ENCODE data around the gene DGKA. TPM values are rescaled to one million over a fixed set of nuclear protein-coding genes. Genes with fewer than 3 reads are reported as not detected.

Gene DGKA
- total RNA-seq, 4 donors from 2014 or later, result 101 to 268 (median 138) TPM

- no peaks in the 10 kb centered on the region for H3K27me3 ChIP-seq
- H3K4me3 ChIP-seq, result no peak overlapping the region
- H3K9me3 ChIP-seq, result no peaks in the 10 kb centered on the region
- TF ChIP-seq POLR2AphosphoS5 (IDR thresholded peaks at IDR 0.05) (no peak), EP300 (IDR thresholded peaks at IDR 0.05; ENCODE audit: low read depth) (no peak), POLR2A (IDR thresholded peaks at IDR 0.05) (no peak), CTCF (IDR thresholded peaks at IDR 0.05) (no peak)
- peaks cover 0 to 18% (median 15%) of the 10 kb centered on the region in 4 donors for H3K4me1 ChIP-seq
- H3K27ac ChIP-seq, result no peak overlapping the region
- peaks cover 0 to 56% (median 25%) of the 10 kb centered on the region in 4 donors for H3K36me3 ChIP-seq
- DNase-seq, result no peak
- in situ Hi-C loops (cut with MboI; ENCODE audit: low pct_ligation_motif_present in 1 of 4, low pct_unique_long_range_greater_than_20kb in 1 of 4, low sequenced_read_pairs in 3 of 4), result loop anchor here in 1 of 4 donors (10.0 kb wide), 1 partner anchor 51 kb away; the partner anchor contains the start of gene RPS26
- intact Hi-C loops (cut with DNase I; ENCODE audit: low total_unique reads), result no loop called here
- WGBS, 2 donors (ENCODE audit: low coverage in 1 of 2), result 83 to 91% methylated on average over 1 to 4 of the region's 4 CpGs
Measured at GRCh38 chr12:55993230-55993853, 62.4 kb downstream of the DGKA start.

- in situ Hi-C loops (cut with MboI; ENCODE audit: low pct_ligation_motif_present in 1 of 4, low pct_unique_long_range_greater_than_20kb in 1 of 4, low sequenced_read_pairs in 3 of 4), result loop anchor here in 1 of 4 donors (10.0 kb wide), 1 partner anchor 49 kb away; the partner anchor contains the start of gene RPS26
- peaks cover 0 to 41% (median 17%) of the 10 kb centered on the region in 4 donors for H3K36me3 ChIP-seq
Measured at GRCh38 chr12:55995366-55995765, 64.4 kb downstream of the DGKA start.

GRCh38 chr12:55996201-55996714 lies 65.3 kb downstream of the DGKA start:
- H3K4me3 ChIP-seq, result peak overlapping the region in 3 of 4 donors; percentile 55 to 67 (median 58)
- H3K4me1 ChIP-seq, result peaks cover 0 to 35% (median 23%) of the 10 kb centered on the region in 4 donors
- no peaks in the 10 kb centered on the region for H3K9me3 ChIP-seq
- 6 to 24% methylated on average over 7 to 14 of the region's 14 CpGs for whole genome bisulfite sequencing, 2 donors (ENCODE audit: low coverage in 1 of 2)
- H3K36me3 ChIP-seq, result peaks cover 0 to 32% (median 12%) of the 10 kb centered on the region in 4 donors
- peak; percentile 67 for DNase-seq
- in situ Hi-C loops (cut with MboI; ENCODE audit: low pct_ligation_motif_present in 1 of 4, low pct_unique_long_range_greater_than_20kb in 1 of 4, low sequenced_read_pairs in 3 of 4), result loop anchor here in 1 of 4 donors (10.0 kb wide), 1 partner anchor 49 kb away; the partner anchor contains the start of gene RPS26
- no peaks in the 10 kb centered on the region for H3K27me3 ChIP-seq
- TF ChIP-seq POLR2AphosphoS5 (IDR thresholded peaks at IDR 0.05) (peak in 1 of 3 donors; percentile 4), POLR2A (IDR thresholded peaks at IDR 0.05) (no peak), CTCF (IDR thresholded peaks at IDR 0.05) (peak; percentile 86 to 94 (median 89))
- H3K27ac ChIP-seq, result peak overlapping the region; percentile 87 to 92 (median 90)
- intact Hi-C loops (cut with DNase I; ENCODE audit: low total_unique reads), result no loop called here

More at GRCh38 chr12:55995366-55995765, 64.4 kb downstream of the DGKA start:
- TF ChIP-seq EP300 (IDR thresholded peaks at IDR 0.05; ENCODE audit: low read depth), result no peak
- no peak for TF ChIP-seq POLR2A (IDR thresholded peaks at IDR 0.05)
- no peak for TF ChIP-seq POLR2AphosphoS5 (IDR thresholded peaks at IDR 0.05)
- TF ChIP-seq CTCF (IDR thresholded peaks at IDR 0.05), result no peak
- Histone ChIP-seq H3K27me3 (no peaks in the 10 kb centered on the region), H3K9me3 (no peaks in the 10 kb centered on the region), H3K4me3 (no peak overlapping the region), H3K27ac (peak overlapping the region in 3 of 4 donors; percentile 87 to 90 (median 89)), H3K4me1 (peaks cover 0 to 27% (median 21%) of the 10 kb centered on the region in 4 donors)
- intact Hi-C loops (cut with DNase I; ENCODE audit: low total_unique reads), result no loop called here
- DNase-seq, result no peak
- WGBS, 2 donors (ENCODE audit: low coverage in 1 of 2), result 51 to 76% methylated on average over 4 to 8 of the region's 8 CpGs

- intact Hi-C loops (cut with DNase I; ENCODE audit: low total_unique reads), result no loop called here
- Histone ChIP-seq H3K9me3 (no peaks in the 10 kb centered on the region), H3K4me3 (peak within 1 kb of the TSS; percentile 54 to 67 (median 56)), H3K4me1 (peaks cover 0 to 40% (median 26%) of the 10 kb centered on the region in 4 donors), H3K36me3 (peaks cover 0 to 25% (median 9%) of the 10 kb centered on the region in 4 donors), H3K27me3 (no peaks in the 10 kb centered on the region), H3K27ac (peak within 1 kb of the TSS; percentile 87 to 92 (median 90))
- 0 to 3% methylated on average over 4 to 27 of the region's 27 CpGs for WGBS, 2 donors (ENCODE audit: low coverage in 1 of 2)
- peak; percentile 97 for DNase-seq
- in situ Hi-C loops (cut with MboI; ENCODE audit: low pct_ligation_motif_present in 1 of 4, low pct_unique_long_range_greater_than_20kb in 1 of 4, low sequenced_read_pairs in 3 of 4), result loop anchor here in 1 of 4 donors (10.0 kb wide), 1 partner anchor 48 kb away; the partner anchor contains the start of gene RPS26
- TF ChIP-seq POLR2AphosphoS5 (IDR thresholded peaks at IDR 0.05) (peak; percentile 76 to 90 (median 83)), CTCF (IDR thresholded peaks at IDR 0.05) (no peak), EP300 (IDR thresholded peaks at IDR 0.05; ENCODE audit: low read depth) (no peak), POLR2A (IDR thresholded peaks at IDR 0.05) (peak; percentile 83)
Measured at GRCh38 chr12:55996715-55997534, 66.0 kb downstream of the DGKA start, which contains the start of gene SUOX. Gene SUOX, plus strand, starts transcription at chr12:55997276. Its CDS starts 4,946 bp downstream, at chr12:56002222.

Data from transverse colon (tissue), 4 donors.